ENCODE data around the gene MCOLN1.

GRCh38 chr19:7533281-7533885 is 11.0 kb downstream of the MCOLN1 start:
- TF ChIP-seq AFF4 (CRISPR knock-in tag; IDR thresholded peaks at IDR 0.05) (no peak), CTCF (IDR thresholded peaks at IDR 0.05 in 2 of 3, conservative IDR thresholded peaks at IDR 0.05 in 1 of 3; ENCODE audit: insufficient read depth in 2 of 3, low read depth in 1 of 3, low read length in 3 of 3) (no peak), ZBTB40 (IDR thresholded peaks at IDR 0.05) (no peak), ZBTB40 (CRISPR knock-in tag; IDR thresholded peaks at IDR 0.05) (no peak), BACH1 (tag; IDR thresholded peaks at IDR 0.05) (no peak), CBFA2T3 (IDR thresholded peaks at IDR 0.05) (no peak)

All from K562 (cell line).